HG02798 (cell line): ENCODE measurements around the gene LKAAEAR1.

Source experiments
- ATAC-seq: cut with Tn5 transposase; IDR thresholded peaks from one replicate; pipeline ENCODE4 v1.9.1; 2021; ENCODE audit warnings: mild to moderate bottlenecking; ENCODE audit not compliant: unreplicated experiment, poor library complexity

LKAAEAR1 gene

DNA sequence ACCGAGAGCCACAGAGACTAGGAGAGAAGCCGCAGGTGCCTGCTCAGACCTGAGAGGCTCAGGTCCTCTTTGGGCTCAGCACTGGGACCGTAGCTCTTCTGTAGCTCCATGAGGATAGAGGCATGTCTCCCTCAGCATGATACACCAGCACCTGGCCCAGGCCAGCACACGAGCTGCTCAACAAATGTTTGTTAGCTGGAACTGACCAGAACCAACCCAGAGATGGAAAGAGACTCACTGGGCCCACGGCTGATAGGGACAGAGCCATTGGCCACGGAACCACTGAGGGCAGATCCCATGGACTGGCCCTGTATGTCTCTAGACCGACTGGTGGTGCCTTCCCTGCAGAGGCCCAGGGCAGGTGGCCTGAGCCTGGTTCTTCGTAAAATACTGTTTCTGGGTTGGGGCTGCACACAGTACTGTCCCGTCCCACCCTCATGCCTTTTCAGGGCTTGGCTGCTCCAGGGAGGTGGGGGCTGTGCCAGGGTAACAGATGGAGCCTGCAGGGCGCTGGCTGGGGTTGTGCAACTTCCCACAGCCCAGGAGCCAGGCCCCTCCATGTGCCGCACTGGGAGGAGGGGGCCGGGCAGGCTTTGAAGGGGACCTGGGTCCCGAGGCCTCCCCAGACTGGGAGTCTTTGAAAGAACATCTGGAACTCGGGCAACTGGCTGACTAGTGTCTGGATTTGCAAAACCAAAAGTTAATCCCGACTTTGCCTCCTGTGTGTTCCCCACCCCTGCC is 43.0 kb downstream of the LKAAEAR1 start:
- ATAC-seq, result no peak

DNA sequence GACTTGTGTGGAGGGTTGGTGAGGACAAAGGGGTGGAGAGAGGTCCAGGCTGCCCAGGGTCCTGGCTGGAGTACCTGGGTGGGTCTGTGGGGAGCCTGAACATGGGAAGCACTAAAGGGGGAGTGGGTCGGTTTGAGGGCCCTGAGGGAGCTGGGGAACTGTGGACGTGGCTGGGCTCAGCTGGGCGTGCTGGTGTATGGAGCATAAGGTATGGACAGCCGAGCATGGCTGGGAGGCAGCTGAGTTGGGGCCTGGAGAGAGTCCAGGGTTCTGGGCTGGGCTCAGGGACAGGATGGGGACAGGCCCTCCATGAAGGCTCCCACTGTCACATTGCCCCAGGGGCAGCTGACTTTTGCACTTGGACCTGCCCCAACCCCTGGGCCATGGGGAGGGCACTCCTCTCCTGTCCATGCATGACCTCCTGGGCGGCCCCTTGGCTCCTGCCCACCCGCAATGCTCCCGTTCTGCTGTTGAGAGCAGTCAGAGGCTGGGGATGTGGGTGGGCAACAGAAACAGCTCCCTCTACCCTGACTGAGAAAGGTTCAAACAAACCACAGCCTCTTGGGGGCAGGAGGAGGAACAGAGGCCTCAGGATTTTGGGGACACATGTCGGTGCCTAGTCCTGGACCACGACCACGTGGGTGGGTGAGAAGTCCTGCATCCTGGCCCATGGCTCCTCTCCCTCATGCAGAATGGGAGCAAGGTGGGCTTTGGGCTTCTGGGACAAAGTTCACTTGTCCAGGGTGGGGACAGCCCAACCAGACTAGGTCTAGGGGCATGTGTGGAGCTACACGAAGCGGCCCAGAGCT is 43.8 kb downstream of the LKAAEAR1 start:
- ATAC-seq, result no peak

DNA sequence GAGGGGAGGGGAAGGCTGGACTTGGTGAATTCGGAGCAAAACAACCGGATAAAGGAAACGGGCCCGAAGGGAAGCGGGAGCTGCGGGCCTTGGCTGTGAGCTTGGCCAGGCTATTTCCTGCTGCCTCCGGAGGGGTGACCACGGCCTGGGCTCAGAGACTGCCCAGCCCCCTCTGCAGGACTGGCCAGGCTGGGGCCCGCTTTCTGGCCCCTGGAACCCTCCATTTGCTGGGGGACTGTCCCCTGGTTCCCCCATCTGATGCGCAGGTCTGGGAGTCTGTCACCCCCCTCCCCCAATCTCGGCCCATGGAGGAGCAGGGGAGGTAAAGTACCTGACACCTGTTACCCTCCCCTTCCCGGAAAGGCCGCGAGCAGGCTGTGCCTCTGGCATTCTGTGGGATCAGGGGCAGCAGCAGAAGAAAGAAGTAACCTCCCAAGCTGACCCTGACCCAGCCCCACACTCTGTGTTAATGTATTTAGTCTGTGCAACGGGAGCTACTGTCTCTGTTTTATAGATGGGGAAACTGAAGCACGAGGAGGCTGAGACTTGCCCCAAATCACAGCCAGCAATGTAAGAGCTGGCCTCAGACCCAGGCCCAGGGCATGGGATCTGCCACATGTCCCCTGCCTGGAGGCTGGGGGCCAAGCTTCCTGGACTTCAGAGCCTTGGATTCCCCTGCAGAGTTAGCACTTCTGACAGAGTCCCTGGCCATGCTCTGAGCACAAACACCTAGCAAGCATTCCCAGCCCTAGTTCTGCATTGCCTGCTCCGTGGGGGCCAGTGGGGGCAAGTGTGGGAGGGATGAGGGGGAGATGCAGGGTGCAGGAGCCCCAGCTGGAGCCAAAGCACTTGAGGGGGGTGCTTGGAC is 44.7 kb downstream of the LKAAEAR1 start:
- no peak for ATAC-seq

DNA sequence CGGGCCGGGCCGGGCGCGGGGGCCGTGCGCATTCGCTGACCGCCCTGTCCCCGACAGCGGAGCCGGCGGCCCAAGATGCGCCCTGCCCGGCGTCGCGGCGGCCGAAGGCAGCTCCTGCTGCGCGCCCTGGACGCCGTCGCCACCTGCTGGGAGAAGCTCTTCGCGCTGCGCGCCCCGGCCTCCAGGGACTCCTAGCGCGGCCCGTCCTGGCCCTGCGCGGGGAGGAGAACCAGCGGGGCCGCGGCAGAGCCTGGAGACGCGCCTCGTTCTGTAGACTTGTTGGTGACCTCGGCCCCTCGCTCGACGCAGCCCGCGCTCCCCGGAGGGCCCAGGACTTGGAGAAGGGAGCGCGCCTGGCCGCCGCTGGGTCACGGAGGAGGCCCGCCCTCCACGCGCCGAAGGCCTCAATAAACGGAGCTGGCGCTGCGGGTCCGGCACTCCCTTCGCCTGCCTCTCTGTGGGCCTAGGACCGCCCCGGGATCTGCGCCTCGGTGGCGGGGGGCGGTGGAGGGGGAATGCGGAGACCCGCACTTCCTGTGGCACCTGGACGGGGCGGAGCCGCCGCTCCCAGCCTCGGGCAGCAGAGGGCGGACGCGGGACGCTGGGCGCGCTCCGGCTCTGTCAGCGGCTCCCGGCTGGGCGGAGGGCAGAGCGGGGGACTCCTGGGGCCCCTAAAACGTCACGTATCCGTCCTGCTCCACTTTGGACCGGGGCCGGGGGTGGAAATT is 45.5 kb downstream of the LKAAEAR1 start:
- peak; percentile 60 for ATAC-seq

DNA sequence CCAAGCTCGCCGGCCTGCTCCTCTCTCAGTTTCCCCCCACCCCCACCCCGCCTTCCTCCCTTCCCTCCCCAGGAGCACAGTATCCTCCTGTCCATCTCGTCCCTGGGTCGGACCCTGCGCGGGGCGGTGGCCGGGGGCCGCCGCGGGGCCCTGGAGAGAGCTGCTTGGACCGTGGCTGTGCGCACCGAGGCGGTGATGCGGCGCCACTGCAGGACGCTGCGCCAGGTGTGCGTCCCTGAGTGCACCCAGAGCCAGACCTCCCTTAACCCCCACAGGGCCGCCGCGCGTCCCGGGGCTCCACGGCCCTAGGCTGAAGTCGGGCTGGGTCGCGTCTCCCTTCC is 46.0 kb downstream of the LKAAEAR1 start:
- ATAC-seq, result peak; percentile 24

DNA sequence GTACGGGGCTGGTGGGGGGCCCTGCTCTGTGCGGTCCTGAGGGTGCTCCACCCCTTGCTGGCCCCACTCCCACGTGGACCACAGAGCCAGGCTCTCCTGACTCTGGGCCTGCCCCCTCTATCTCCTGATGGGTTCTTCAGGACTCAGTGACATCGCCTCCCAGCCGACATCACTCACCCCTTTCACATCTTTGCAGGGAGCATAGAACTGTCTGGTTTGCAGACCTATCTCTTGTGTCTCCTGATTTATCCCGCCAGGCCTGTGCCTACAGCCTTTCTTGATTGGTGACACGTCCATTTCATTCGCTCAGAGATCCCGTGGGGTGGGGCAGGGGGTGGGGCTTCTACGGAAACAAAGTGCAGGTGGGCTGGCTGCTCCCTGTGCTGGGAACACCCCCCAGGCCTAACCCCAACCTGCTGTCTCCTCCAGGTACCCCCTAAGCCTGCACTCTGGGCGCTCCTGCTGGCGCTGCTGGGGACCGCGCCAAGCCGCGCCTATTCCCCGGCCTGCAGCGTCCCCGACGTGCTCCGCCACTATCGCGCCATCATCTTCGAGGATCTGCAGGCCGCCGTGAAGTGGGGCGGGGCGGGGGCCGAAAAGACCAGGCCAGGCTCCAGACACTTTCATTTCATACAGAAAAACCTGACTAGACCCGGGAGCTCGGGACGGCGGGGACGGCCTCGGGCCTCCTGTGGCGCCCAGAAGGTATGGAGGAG is 46.5 kb downstream of the LKAAEAR1 start:
- ATAC-seq, result no peak

DNA sequence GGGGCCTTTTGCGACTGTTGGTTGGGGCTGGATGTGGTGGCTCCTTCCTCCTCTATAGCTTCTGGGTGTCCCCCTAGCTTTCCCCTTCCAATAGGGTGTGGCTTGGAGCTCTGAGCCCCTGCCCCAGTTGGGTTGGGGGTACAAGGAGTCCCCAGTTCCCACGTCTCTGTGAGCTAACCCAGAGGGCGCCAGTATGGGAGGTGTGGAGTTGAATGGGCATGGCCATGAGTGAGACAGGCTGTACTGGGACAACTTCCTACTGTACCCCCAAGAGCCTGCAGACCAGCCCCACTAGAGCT is 47.0 kb downstream of the LKAAEAR1 start:
- ATAC-seq, result no peak

DNA sequence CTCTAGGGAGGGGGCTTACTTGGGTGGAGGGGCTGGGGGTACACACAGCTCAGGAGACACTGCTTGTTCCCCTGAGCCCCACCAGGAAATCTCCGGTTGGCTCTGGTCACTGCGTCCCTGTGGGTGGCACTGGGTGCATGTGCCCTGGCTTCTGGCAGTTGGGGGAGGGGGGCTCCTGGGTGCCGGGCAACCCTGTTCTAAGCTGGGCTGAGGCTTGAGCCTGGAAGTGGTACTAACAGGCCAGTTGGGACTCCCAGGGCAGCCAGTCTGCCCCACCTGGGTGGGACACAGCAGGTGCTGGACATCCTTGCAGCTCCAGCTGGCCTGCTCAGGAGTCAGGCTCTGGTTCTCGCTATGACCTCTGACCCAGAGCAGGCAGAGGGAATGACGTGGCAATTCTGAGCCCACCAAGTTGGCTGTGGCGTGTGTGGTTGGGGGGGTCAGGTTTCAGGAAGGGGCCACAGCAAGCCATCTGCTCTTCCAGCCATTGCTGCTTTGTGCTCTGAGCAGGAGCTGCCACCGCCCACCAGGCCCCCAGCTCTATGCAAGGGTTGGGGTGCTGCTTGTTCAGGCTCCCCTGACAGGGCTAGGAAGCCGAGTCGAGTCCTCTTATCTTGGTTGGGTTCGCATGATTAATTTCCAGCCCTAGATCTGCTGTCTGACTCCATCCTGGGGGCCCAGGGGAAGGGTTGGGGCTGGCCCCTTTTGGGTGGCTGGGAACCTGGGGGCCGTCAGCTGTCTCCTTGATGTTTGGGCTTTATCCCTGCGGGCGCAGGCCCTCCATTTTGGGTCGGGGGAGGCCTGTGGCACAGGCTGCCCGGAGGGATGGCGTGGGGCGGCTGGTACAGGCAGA is 47.6 kb downstream of the LKAAEAR1 start:
- no peak for ATAC-seq

DNA sequence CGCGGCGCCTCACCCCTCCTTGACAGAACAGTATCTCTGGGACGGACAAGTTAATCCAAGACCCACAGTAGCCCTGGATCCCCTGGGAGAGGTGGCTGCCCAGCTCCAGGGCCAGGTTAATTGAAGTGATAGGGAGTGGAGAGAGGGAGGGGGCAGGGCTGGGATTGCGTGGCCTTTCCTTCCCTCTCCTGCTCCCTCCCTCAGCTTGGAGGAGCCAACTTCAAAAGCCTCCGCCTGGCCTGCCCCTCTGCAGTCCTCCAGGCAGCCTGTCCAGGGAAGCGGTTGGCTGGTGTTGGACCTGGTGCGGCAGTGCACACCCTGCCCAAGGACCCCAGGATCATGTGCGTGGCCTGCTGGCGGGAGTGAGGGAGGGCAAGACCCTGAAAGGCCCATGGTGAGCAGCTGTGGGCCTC is 48.3 kb downstream of the LKAAEAR1 start, which contains the start of gene C20orf204:
Gene C20orf204 (plus strand): TSS at position 250 of the 413 bp plus-strand sequence. CDS start 142 bp downstream, at position 392.
- ATAC-seq, result no peak

DNA sequence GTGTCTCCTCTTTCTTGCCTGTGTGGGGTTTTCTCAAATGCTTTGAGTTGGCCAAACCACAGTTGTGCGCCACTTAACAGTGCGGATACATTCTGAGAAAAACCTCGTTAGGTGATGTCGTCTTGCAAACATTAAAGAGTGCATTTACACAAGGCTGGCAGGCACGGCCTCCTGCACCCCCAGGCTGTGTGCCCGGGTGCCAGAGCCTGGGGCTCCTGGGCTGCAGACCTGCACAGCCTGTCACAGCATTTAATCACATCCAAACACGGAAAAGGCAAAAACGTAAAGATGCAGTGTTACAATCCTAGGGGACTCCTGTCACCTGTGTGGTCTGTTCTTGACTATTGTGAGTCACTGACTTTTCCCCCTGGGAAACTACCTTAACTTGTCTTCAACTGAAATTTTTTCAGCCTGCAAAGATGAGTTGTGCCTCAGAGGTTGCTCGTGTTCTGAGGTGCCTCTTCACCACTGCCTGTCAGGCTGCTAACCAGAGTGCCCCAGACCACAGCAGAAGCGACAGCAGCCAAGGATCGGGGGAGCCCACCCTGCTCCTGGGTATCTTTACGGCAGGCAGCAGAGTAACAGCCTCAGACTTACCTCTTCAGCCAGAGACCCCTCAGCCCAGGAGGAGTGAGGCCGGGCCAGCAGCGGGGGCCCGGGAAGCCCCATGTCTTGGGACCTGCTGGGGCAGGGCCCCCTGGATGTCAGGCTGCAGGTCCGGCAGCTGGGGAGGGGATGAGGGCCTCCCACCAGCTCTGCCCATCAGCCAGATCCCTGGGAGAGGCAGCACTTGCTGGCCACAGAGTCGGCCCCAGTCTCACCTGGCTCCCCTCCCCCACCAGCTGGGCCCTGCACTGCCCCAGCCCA is 48.9 kb downstream of the LKAAEAR1 start:
- ATAC-seq, result no peak

DNA sequence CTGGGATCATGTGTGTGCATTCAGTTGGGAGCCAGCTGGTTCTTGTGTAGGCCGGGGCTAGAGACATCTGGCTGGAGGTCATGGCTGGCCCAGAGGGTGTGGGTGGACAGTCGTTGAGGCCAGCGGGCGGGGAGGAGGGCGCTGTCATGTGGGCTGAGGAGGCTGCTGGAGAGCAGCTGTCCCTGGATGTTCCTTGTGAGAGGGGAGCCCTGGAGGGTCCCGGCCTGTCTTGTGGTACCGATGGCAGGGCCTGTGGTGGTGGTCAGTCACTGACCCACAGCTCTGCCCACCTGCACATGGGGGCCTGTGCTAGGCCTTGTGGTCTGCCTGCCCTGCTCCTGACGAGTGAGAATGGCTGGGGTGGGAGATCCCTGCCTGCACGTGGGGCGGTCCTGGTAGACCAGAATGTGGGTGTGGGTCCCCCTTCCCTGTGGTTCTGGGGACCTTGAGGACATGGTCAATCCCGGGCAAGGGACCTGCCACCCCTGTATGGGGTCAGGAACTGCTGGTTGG is 50.2 kb downstream of the LKAAEAR1 start:
- ATAC-seq, result no peak
